Aorta (tissue), 5 donors: Measurements from ENCODE around the gene GSK3A. TPM values are rescaled to one million over a fixed set of nuclear protein-coding genes. Genes with fewer than 3 reads are reported as not detected.

Experiments used
- ATAC-seq: fragments of 200-7000 bp; cut with Tn5 transposase; one replicate; pipeline ENCODE4 v1.9.1; 2022; ENCODE audit warnings: moderate library complexity; ENCODE audit not compliant: low FRiP score
- DNase-seq, 2 donors: peaks; one replicate each; pipeline ENCODE4 v3.0.0-alpha.2; 2020
- H3K27ac ChIP-seq, 2 donors: one replicate each; pipeline ENCODE4 v1.5.1; 2013; ENCODE audit warnings: low read length in 2 of 2, mild to moderate bottlenecking in 2 of 2, moderate library complexity in 2 of 2, control low read depth in 1 of 2, inconsistent platforms in 1 of 2, low read depth in 1 of 2
- H3K27me3 ChIP-seq, 2 donors: one replicate each; pipeline ENCODE4 v1.6.1; 2013; ENCODE audit warnings: control low read depth in 1 of 2, low read length in 1 of 2, mild to moderate bottlenecking in 1 of 2, moderate library complexity in 1 of 2; ENCODE audit not compliant: insufficient read depth in 2 of 2, control insufficient read depth in 1 of 2
- H3K36me3 ChIP-seq, 2 donors: one replicate each; pipeline ENCODE4 v1.6.1; 2013; ENCODE audit warnings: control low read depth in 1 of 2, low read length in 1 of 2, mild to moderate bottlenecking in 1 of 2; ENCODE audit not compliant: insufficient read depth in 2 of 2, control insufficient read depth in 1 of 2
- H3K4me1 ChIP-seq, 2 donors: one replicate each; pipeline ENCODE4 v1.6.1; 2013; ENCODE audit warnings: low read length in 2 of 2, control low read depth in 1 of 2, mild to moderate bottlenecking in 1 of 2, moderate library complexity in 1 of 2; ENCODE audit not compliant: insufficient read depth in 2 of 2, control insufficient read depth in 1 of 2
- H3K4me3 ChIP-seq, 2 donors: one replicate each; pipeline ENCODE4 v1.5.1; 2013; ENCODE audit warnings: low read length in 2 of 2, control low read depth in 1 of 2, mild to moderate bottlenecking in 1 of 2
- H3K9me3 ChIP-seq: one replicate; pipeline ENCODE4 v1.6.1; 2013; ENCODE audit warnings: mild to moderate bottlenecking, low read length; ENCODE audit not compliant: control insufficient read depth
- WGBS, 2 donors: extraction: QIAGEN DNeasy Blood & Tissue Kit; methylation state at CpG; one replicate each; pipeline ENCODE4 v1.1.7; 2013; 5-methylcytosine and 5-hydroxymethylcytosine counted together
- intact Hi-C, 2 donors: fragments of 100-400 bp; cut with DNase I; formaldehyde crosslinking; loops; one replicate each; pipeline versions ENCODE4 v1.14.2 to v1.15.0; 2022
- polyA plus RNA-seq, 2 donors: library from polyadenylated mRNA; stranded (reverse); fragments of 200-250 nt; gene quantifications; one replicate each; pipeline ENCODE4 v1.2.3, GENCODE V29; 2013
- total RNA-seq, 2 donors: library from RNA; stranded (reverse); fragmentation: NEBNext Ultra II Directional; extraction: Animal tissue kit (Norgen Biotek cat#: 25700); gene quantifications; one replicate each; pipeline ENCODE4 v1.2.1, GENCODE V29; 2021
- donor health status: healthy with polysubstance abuse.
- donor health status: Bipolar disorder and iron deficiency.
- donor health status: DM: no; HTN: no; CAD: no.
- donor health status: DM: no; HTN: no; CAD: no.
- donor health status: DM: yes; HTN: yes; CAD: no.

GSK3A gene
- total and polyA plus RNA-seq, 4 donors: 28.8 to 40.7 (median 35.2) TPM

GRCh38 chr19:42254089-42254849 lies 11.9 kb upstream of the GSK3A start:
- H3K27me3 ChIP-seq: peaks cover 0 to 2% of the 10 kb centered on the region in 2 donors
- no peaks in the 10 kb centered on the region for H3K9me3 ChIP-seq
- ATAC-seq (peak; percentile 45), DNase-seq (peak; percentile 87 to 90)
- peak overlapping the region; percentile 97 to 100 for H3K27ac ChIP-seq
- no peaks in the 10 kb centered on the region for H3K36me3 ChIP-seq
- WGBS, 2 donors: 0% methylated on average over 43 to 70 of the region's 70 CpGs
- intact Hi-C loops: loop anchor here in 1 of 2 donors (2.0 kb wide), 2 partner anchors 15 to 29 kb away; partner anchors contain the start of gene CIC
- H3K4me3 ChIP-seq: peak overlapping the region; percentile 96 to 99
- no peaks in the 10 kb centered on the region for H3K4me1 ChIP-seq

DNA sequence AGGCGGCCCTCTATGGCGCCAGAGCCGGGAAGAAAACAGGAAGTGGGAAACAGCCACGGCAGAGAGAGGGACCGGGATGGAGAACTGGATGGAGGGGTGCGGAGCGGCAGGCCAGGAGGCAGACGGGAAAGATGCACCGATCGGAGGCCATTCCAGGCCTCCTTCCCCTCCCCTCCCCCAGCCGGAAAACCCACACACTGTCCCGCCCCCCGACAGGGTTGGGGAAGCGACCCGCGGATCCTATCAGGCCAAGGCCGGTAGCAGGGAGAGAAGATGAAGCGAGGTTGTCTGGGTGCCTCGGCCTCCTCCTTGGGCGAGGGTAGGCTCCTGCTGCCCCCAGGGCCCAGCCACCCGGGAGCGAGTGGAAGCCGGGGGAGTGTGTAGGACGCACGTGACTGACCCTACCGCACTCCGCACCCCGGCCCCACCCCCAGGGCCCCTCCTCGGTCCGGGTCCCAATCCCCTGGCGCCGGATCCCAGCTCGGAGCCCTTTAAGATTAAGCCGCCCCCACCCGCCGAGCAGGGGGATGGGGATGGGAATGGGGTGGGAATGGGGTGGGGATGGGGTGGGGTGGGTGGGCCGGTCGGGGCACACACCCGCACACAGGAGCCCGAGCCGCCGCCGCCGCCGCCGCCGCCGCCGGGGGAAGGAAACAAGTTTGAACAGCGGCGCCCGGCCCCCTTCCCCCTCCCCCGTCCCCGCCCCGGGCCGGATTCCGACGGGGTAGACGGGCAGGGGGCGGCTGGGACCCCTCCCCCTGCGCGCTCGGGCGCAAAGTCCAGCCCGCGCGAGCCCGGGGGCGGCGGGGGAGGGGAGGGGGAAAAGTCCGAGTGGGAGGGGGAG lies 11.1 kb upstream of the GSK3A start:
- ATAC-seq: peak; percentile 2
- Histone ChIP-seq H3K27ac (peak overlapping the region; percentile 79 to 100), H3K4me3 (peak overlapping the region; percentile 96 to 99), H3K4me1 (no peaks in the 10 kb centered on the region), H3K9me3 (no peaks in the 10 kb centered on the region), H3K36me3 (no peaks in the 10 kb centered on the region), H3K27me3 (peaks cover 0 to 2% of the 10 kb centered on the region in 2 donors)
- peak; percentile 76 to 90 for DNase-seq
- WGBS, 2 donors: 0 to 1% methylated on average over 31 to 71 of the region's 71 CpGs
- intact Hi-C loops: loop anchor here in 1 of 2 donors (2.0 kb wide), 2 partner anchors 15 to 29 kb away; partner anchors contain the start of gene CIC

DNA sequence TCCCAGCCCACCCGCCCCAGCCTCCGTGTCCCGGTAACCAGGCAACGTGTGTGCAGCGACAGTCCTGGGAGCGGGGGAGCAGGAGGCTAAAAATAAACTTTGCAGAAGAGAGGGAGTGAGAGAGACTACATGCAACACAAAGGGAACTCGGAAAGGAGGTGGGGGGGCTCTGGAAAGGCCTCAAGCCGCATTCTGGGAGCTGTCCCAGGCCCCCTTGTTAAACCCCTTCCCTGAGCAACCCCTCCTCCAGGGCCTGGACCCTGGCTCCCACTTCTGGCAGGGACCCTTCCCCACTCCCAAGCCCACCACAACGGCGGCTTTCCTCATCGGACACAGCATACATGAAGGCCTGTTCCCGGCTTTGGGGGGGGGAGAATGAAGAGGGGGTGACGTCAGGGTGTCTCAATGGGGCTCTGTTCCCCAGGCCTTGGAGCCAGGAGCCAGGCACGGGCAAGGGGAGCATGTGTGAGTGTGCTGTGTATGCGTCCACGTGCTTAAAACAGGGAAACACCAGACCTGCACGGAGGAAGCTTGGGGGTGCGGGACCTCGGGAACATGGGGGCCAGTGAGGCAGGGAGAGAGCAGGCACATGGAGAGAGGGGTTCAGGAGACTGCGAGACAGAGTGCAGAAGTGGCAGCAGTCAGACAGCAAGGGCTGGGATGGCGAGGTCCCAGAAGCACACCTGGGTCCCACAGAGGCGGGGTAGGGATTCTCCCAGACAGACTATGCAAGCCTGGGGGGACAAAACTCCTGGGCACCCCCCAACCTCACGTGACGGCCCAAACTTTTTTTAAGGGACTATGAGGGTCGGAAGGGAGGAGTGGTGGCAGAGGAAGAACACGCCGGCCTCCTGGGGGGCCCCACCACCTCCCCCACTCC lies 10.2 kb upstream of the GSK3A start:
- Histone ChIP-seq H3K27me3 (peaks cover 0 to 2% of the 10 kb centered on the region in 2 donors), H3K4me3 (peak overlapping the region; percentile 96 to 99), H3K4me1 (no peaks in the 10 kb centered on the region), H3K36me3 (no peaks in the 10 kb centered on the region), H3K9me3 (no peaks in the 10 kb centered on the region), H3K27ac (peak overlapping the region; percentile 79 to 100)
- intact Hi-C loops: no loop called here
- DNase-seq (no peak), ATAC-seq (no peak)
- 1 to 2% methylated on average over 26 to 27 of the region's 27 CpGs for WGBS, 2 donors

DNA sequence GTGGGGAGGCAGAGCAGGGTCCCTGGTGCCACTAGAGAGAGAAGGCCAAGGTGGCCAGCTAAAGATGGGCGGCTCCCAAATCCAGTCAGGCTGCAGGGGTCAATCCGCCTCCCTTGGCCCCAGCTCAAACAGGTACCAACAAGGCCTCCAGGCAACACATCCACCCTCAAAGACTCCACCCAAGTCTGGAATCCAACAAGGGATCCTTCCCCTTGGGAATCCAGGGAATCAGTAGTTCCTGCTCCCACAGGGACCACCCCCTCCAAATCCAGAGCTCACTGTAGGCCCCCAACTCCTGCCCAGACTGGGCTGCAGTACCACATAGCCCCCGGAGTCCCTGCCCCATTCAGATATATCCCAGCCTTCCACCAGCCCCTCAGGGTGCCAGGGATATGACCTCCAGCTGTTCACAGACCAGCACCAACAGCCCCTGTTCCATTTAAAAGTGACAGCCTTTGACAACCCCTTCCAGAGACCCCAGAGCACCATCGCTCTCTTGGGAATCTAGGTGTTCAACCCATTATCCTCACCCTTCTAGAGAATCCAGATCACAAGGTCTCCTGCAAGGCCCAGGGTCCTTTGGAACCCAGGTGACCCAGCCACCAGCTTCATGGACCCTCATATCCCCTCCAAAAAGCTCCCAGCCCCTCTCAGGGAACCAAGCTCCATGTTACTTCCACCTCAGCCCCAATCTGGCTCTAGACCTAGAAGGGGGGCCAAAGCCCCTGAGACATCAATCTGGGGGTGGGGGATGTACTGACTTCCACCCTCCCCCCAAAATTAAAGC lies 9.4 kb upstream of the GSK3A start:
- DNase-seq (no peak), ATAC-seq (no peak)
- intact Hi-C loops: no loop called here
- H3K4me3 ChIP-seq: no peak overlapping the region
- no peaks in the 10 kb centered on the region for H3K4me1 ChIP-seq
- peak overlapping the region; percentile 19 to 49 for H3K27ac ChIP-seq
- H3K36me3 ChIP-seq: no peaks in the 10 kb centered on the region
- 36 to 52% methylated on average over 4 of the region's 4 CpGs for WGBS, 2 donors
- no peaks in the 10 kb centered on the region for H3K9me3 ChIP-seq
- peaks cover 0 to 2% of the 10 kb centered on the region in 2 donors for H3K27me3 ChIP-seq

DNA sequence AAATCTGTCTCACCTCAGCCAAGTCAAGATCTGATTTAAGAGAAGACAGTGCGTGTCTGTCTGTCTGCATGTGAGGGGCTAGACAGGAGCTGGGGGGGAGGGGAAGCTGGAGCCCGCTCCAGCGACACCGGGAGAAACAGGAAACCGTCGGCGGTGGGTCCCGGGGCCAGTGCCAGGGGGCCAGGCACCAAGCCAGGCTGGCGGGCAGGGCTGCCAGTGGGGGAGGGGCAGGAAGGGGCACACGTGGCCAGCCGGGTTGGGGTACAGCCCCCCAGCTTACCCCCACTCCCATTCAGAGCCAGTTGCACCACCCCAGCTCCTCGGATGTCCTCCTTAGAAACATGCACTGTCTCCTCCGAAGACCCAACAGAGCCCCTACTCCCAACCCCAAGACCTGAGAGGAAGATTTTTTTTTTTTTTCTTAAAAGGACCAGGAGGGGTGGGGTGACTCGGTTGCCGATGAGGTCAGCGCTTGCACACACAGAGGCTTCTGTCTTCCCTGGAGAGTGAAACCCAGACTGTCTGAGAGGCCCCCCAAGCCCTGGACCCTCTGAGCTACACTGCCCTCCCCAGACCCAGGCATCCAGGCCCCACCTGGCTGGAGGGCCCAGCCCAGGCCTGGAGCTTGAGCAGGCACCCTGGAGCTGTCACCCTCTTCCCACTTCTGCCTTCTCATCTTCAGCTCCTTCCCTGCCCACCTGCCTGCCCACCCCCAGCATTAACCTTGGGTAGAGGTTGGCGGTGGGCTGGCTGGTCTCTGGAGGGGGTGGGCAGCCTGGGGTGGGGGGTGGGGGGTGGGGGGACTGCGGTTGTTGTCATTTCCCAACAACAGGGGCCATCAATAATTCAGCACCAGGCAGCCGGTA lies 8.5 kb upstream of the GSK3A start:
- no peak for ATAC-seq
- no peaks in the 10 kb centered on the region for H3K9me3 ChIP-seq
- DNase-seq: peak in 1 of 2 donors; percentile 84
- H3K36me3 ChIP-seq: no peaks in the 10 kb centered on the region
- H3K27me3 ChIP-seq: peaks cover 0 to 2% of the 10 kb centered on the region in 2 donors
- H3K4me3 ChIP-seq: no peak overlapping the region
- intact Hi-C loops: no loop called here
- no peaks in the 10 kb centered on the region for H3K4me1 ChIP-seq
- 3% methylated on average over 18 to 19 of the region's 19 CpGs for WGBS, 2 donors
- H3K27ac ChIP-seq: peak overlapping the region; percentile 38 to 79

DNA sequence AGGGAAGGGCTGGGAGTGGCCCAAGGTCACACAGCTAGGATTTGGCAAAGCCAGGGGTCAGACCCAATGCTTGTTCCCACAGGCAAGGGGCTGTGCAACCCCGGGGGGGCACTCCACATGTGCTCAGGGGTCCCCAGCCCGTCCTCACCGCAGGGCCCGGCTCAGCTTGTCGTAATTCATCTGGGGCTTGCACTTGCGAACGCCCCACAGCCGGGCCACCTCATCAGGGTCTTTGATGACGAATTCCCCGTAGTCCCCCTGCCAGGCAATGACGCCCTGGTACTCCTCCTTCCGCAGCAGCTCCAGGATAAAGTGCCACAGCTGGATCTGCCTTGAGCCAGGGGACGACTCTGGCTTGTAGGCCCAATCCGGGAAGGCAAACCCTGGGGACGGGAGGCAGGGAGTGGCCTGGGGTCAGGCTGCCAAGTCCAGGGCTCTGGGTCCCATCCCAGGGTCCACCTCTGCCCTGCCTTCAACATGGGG lies 7.8 kb upstream of the GSK3A start:
- Histone ChIP-seq H3K9me3 (no peaks in the 10 kb centered on the region), H3K4me3 (no peak overlapping the region), H3K27me3 (peaks cover 0 to 2% of the 10 kb centered on the region in 2 donors), H3K27ac (peak overlapping the region; percentile 38 to 79), H3K36me3 (no peaks in the 10 kb centered on the region), H3K4me1 (no peaks in the 10 kb centered on the region)
- ATAC-seq (no peak), DNase-seq (peak; percentile 73 to 87)
- intact Hi-C loops: no loop called here
- 14 to 17% methylated on average over 15 of the region's 15 CpGs for WGBS, 2 donors

DNA sequence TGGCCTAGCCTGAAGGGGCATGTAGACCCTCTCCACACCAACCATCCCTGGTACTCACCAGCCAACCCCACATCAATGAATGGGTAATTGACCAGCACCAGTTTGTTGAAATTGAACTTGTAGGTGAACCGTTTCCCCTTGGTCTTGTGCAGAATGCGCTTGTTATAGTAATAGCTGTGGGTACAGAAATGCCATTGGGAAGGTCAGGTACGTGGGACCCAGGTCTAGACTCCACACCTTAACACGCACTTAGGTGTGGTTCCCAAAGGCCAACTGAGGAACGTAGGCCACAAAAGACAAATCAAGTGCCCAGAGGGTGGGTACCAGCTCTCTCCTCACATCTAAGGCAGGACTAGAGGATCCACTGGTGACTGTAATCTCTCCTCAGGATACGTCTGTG lies 7.4 kb upstream of the GSK3A start:
- Histone ChIP-seq H3K27ac (peak overlapping the region in 1 of 2 donors; percentile 79), H3K4me3 (no peak overlapping the region), H3K9me3 (no peaks in the 10 kb centered on the region), H3K36me3 (no peaks in the 10 kb centered on the region), H3K27me3 (no peaks in the 10 kb centered on the region), H3K4me1 (no peaks in the 10 kb centered on the region)
- ATAC-seq: no peak
- DNase-seq: no peak
- 45 to 55% methylated on average over 6 of the region's 6 CpGs for WGBS, 2 donors
- intact Hi-C loops: loop anchor here in 1 of 2 donors (5.0 kb wide), 1 partner anchor 48 kb away; no protein-coding TSS in a partner anchor
